ENCODE data around the gene SCEL.
"Not testable (repeated sequence)": the region's sequence is repeated elsewhere in the genome, so short reads cannot be mapped to it uniquely, and the experiment has no call there.

Gene SCEL

GRCh38 chr13:77563111-77563510 lies 27.6 kb downstream of the SCEL start:
- DNase-seq = no peak

- no peak for DNase-seq
Measured at GRCh38 chr13:77565635-77566034, 30.1 kb downstream of the SCEL start.

- DNase-seq = no peak
Measured at GRCh38 chr13:77571956-77572355, 36.5 kb downstream of the SCEL start.

GRCh38 chr13:77574096-77574495 lies 38.6 kb downstream of the SCEL start:
- no peak for DNase-seq

- no peak for DNase-seq
Measured at GRCh38 chr13:77579959-77580358, 44.5 kb downstream of the SCEL start.

GRCh38 chr13:77580748-77581147 lies 45.2 kb downstream of the SCEL start:
- no peak for DNase-seq

GRCh38 chr13:77583581-77583980 lies 48.1 kb downstream of the SCEL start:
- no peak for DNase-seq

GRCh38 chr13:77584106-77584505 lies 48.6 kb downstream of the SCEL start:
- DNase-seq = no peak

- DNase-seq = no peak
Measured at GRCh38 chr13:77595166-77595810, 59.8 kb downstream of the SCEL start.

- DNase-seq = no peak
Measured at GRCh38 chr13:77596777-77597176, 61.3 kb downstream of the SCEL start.

- no peak for DNase-seq
Measured at GRCh38 chr13:77599351-77599750, 63.8 kb downstream of the SCEL start.

GRCh38 chr13:77600701-77601100 lies 65.2 kb downstream of the SCEL start:
- DNase-seq = no peak

GRCh38 chr13:77611068-77611467 lies 75.6 kb downstream of the SCEL start:
- DNase-seq = no peak

GRCh38 chr13:77616027-77616426 lies 80.5 kb downstream of the SCEL start:
- no peak for DNase-seq

- DNase-seq = no peak
Measured at GRCh38 chr13:77619655-77620054, 84.1 kb downstream of the SCEL start.

- DNase-seq = no peak
Measured at GRCh38 chr13:77620138-77620537, 84.6 kb downstream of the SCEL start.

GRCh38 chr13:77623806-77624205 lies 88.3 kb downstream of the SCEL start:
- no peak for DNase-seq

- DNase-seq = no peak
Measured at GRCh38 chr13:77628170-77628569, 92.7 kb downstream of the SCEL start.

- DNase-seq = no peak
Measured at GRCh38 chr13:77637588-77637987, 102.1 kb downstream of the SCEL start.

- no peak for DNase-seq
Measured at GRCh38 chr13:77650409-77650808, 114.9 kb downstream of the SCEL start.

GRCh38 chr13:77653301-77653700 lies 117.8 kb downstream of the SCEL start:
- no peak for DNase-seq

- DNase-seq = not testable (repeated sequence)
Measured at GRCh38 chr13:77660016-77660415, 124.5 kb downstream of the SCEL start.

GRCh38 chr13:77660841-77661250 lies 125.3 kb downstream of the SCEL start:
- DNase-seq = no peak

GRCh38 chr13:77662301-77662700 lies 126.8 kb downstream of the SCEL start:
- DNase-seq = not testable (repeated sequence)

GRCh38 chr13:77662831-77663230 lies 127.3 kb downstream of the SCEL start:
- DNase-seq = not testable (repeated sequence)

All from NCI-H2107 (cell line).